HepG2 (cell line): ENCODE measurements around the gene ATP11A. TPM values are rescaled to one million over a fixed set of nuclear protein-coding genes. Genes with fewer than 3 reads are reported as not detected.

Experiments used
- ATAC-seq: fragments of 200-7000 bp; cut with Tn5 transposase; 3 replicates; pipeline ENCODE4 v1.9.1; 2020; ENCODE audit warnings: mild to moderate bottlenecking, moderate library complexity
- BruUV-seq: library from RNA; stranded (reverse); fragments of 400-500 nt; replicated peaks from 2 replicates; lab custom pipeline; 2021; lab: Mats Ljungman, UMichigan
- CTCF ChIA-PET: fragments of 300-600 bp; formaldehyde crosslinking; extraction: SDS; loops from one replicate; lab custom pipeline; 2021; ENCODE audit warnings: low total read pairs, inconsistent platforms, low intra/inter-chr PET ratio; lab: Yijun Ruan, JAX
- POLR2A ChIA-PET: fragments of 350-600 bp; sonication (Branson Sonifier 250); formaldehyde crosslinking; loops from one replicate; lab custom pipeline; 2020; ENCODE audit warnings: antibody characterized with exemption, inconsistent platforms; lab: Yijun Ruan, JAX
- DNase-seq: peaks from one replicate; pipeline ENCODE4 v3.0.0-alpha.2; 2015; ENCODE audit warnings: low spot score
- FAIRE-seq: peaks from 3 replicates; lab custom pipeline; 2011; peaks lifted over from hg19 to GRCh38; lab: Jason Lieb, UNC
- H2AFZ ChIP-seq: one replicate; pipeline ENCODE4 v1.6.1; 2011; ENCODE audit warnings: low read length, inconsistent platforms
- H3K27ac ChIP-seq: fragments of 300-600 bp; 3 replicates; pipeline ENCODE4 v1.8.0; 2011; ENCODE audit warnings: mixed run types, mild to moderate bottlenecking, mixed read lengths, low read length, inconsistent platforms; ENCODE audit not compliant: insufficient read depth; ENCODE audit errors: extremely low read length
- H3K27me3 ChIP-seq, 2 experiments: fragments of 200-600 bp in 1 of 2; 2 replicates in 1 of 2; 3 replicates in 1 of 2; pipeline versions ENCODE4 v1.6.0 to v1.8.0; 2011; ENCODE audit warnings: low read length in 2 of 2, mild to moderate bottlenecking in 2 of 2, moderate library complexity in 2 of 2, inconsistent platforms in 1 of 2; ENCODE audit not compliant: insufficient read depth in 2 of 2, control insufficient read depth in 1 of 2
- H3K36me3 ChIP-seq, 2 experiments: fragments of 200-600 bp in 1 of 2; replicated peaks in 1 of 2; 2 replicates in 1 of 2; 3 replicates in 1 of 2; pipeline versions ENCODE4 v1.5.1 to v1.8.0; 2011; ENCODE audit warnings: low read length in 2 of 2, inconsistent platforms in 1 of 2; ENCODE audit not compliant: insufficient read depth in 2 of 2, control insufficient read depth in 1 of 2
- H3K4me1 ChIP-seq: 2 replicates; pipeline ENCODE4 v1.5.1; 2012; ENCODE audit warnings: low read length, inconsistent platforms; ENCODE audit not compliant: insufficient read depth
- H3K4me2 ChIP-seq: 2 replicates; pipeline ENCODE4 v1.6.0; 2011; ENCODE audit warnings: low read depth, low read length, inconsistent platforms
- H3K4me3 ChIP-seq, 3 experiments: fragments of 200-600 bp in 1 of 3; sonication (generic), shearing (Covaris generic) in 1 of 3; replicated peaks in 1 of 3; 2 replicates each; pipeline ENCODE4 v1.5.1; 2011 to 2016; ENCODE audit warnings: low read length in 3 of 3, inconsistent platforms in 2 of 3, low read depth in 2 of 3, mild to moderate bottlenecking in 2 of 3, control low read depth in 1 of 3, mixed read lengths in 1 of 3; ENCODE audit not compliant: insufficient read depth in 1 of 3
- H3K79me2 ChIP-seq: one replicate; pipeline ENCODE4 v1.6.1; 2011; ENCODE audit warnings: low read length, inconsistent platforms; ENCODE audit not compliant: insufficient read depth
- H3K9ac ChIP-seq: 2 replicates; pipeline ENCODE4 v1.6.0; 2011; ENCODE audit warnings: mild to moderate bottlenecking, low read depth, low read length, inconsistent platforms; ENCODE audit not compliant: insufficient read depth
- H3K9me3 ChIP-seq: 2 replicates; pipeline ENCODE4 v1.5.1; 2012; ENCODE audit warnings: mild to moderate bottlenecking, low read length
- H4K20me1 ChIP-seq: 2 replicates; pipeline ENCODE4 v1.6.0; 2011; ENCODE audit warnings: inconsistent platforms, mild to moderate bottlenecking, low read length, moderate library complexity; ENCODE audit not compliant: insufficient read depth
- MTF2 ChIP-seq: sonication (generic); formaldehyde crosslinking; IDR thresholded peaks from 2 replicates; pipeline ENCODE4 v1.5.0; 2020; ENCODE audit warnings: missing genetic modification reagents, borderline replicate concordance
- ZNF121 ChIP-seq: sonication (generic); formaldehyde crosslinking; IDR thresholded peaks from 2 replicates; pipeline ENCODE4 v1.5.0; 2020; ENCODE audit warnings: mild to moderate bottlenecking, missing genetic modification reagents
- WGBS: methylation state at CpG from one replicate; pipeline ENCODE4 v1.1.6; 2017; ENCODE audit warnings: low lambda C conversion rate; 5-methylcytosine and 5-hydroxymethylcytosine counted together
- in situ Hi-C: cut with HindIII; loops from 2 replicates; pipeline ENCODE4 v1.10.0; 2017; ENCODE audit warnings: low pct_unique_long_range_greater_than_20kb; ENCODE audit not compliant: extremely low pct_ligation_motif_present
- intact Hi-C: fragments of 100-400 bp; cut with micrococcal nuclease; formaldehyde crosslinking; loops from one replicate; pipeline ENCODE4 v1.10.0; 2022; ENCODE audit not compliant: unreplicated experiment
- polyA plus RNA-seq, 8 experiments: library from polyadenylated mRNA; depleted of rRNA in 3 of 8; stranded (reverse) in 7 of 8; unstranded in 1 of 8; fragments of >200 nt; fragmentation: Illumina TruSeq in 4 of 8; extraction: Trizol in 4 of 8; gene quantifications; 2 replicates each; pipeline versions ENCODE4 v1.2.1 to v1.2.3, GENCODE V29; 2011 to 2016; ENCODE audit warnings: low read depth in 4 of 8, missing spikeins in 1 of 8, mixed read lengths in 1 of 8; ENCODE audit not compliant: insufficient read depth in 1 of 8
- total RNA-seq, 5 experiments: library from RNA; depleted of rRNA; stranded (reverse); fragments of >200 nt; fragmentation: Illumina TruSeq; extraction: Trizol; gene quantifications; 2 replicates each; pipeline ENCODE4 v1.2.3, GENCODE V29; 2016; ENCODE audit warnings: low read depth in 1 of 5
- TF ChIP-seq, protein P1 (sequence below): sonication (generic); formaldehyde crosslinking; IDR thresholded peaks from 2 replicates; pipeline ENCODE4 v1.4.0; 2020; ENCODE audit warnings: mild to moderate bottlenecking, missing genetic modification reagents
- TF ChIP-seq, protein P2 (sequence below): sonication (generic); formaldehyde crosslinking; IDR thresholded peaks from 2 replicates; pipeline ENCODE4 v1.9.0; 2021; ENCODE audit warnings: missing genetic modification reagents, borderline replicate concordance
- TF ChIP-seq, protein P3 (sequence below): sonication (generic); formaldehyde crosslinking; IDR thresholded peaks from 2 replicates; pipeline ENCODE4 v1.8.0; 2022; ENCODE audit warnings: mild to moderate bottlenecking, missing genetic modification reagents, borderline replicate concordance

ATP11A gene
- total and polyA plus RNA-seq, 2 of the 13 experiments (the other 11 are each of a cell fraction or from before 2014, with no cell fraction given), result 18.4 to 20.1 TPM

DNA sequence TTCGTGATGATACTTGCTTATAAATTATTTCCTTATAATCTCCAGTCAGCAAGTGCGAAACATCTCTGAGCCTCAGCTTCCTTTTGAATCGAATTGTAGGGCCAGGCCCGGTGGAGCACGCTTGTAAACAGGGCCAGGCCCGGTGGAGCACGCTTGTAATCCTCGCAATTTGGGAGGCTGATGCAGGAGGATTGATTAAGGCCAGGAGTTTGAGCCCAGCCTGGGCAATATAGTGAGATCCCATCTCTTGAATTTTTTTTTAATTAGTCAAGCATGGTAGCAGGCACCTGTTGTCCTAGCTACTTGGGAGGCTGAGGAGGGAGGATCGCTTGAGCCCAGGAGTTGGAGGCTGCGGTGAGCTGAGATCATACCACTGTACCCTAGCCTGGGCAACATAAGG, 163.0 kb downstream of the ATP11A start:
- Histone ChIP-seq H3K27ac (no peak overlapping the region), H3K4me3 (no peak overlapping the region), H2AFZ (no peak overlapping the region), H3K27me3 (no peaks in the 10 kb centered on the region), H3K79me2 (no peaks in the 10 kb centered on the region), H3K4me2 (no peak overlapping the region), H3K36me3 (peaks cover 33 to 91% of the 10 kb centered on the region in 2 experiments), H3K4me1 (no peaks in the 10 kb centered on the region), H3K9me3 (no peaks in the 10 kb centered on the region; the same call in 1 of the 2 replicates), H4K20me1 (no peaks in the 10 kb centered on the region), H3K9ac (no peak overlapping the region)
- intact Hi-C loops (no loop called here), in situ Hi-C loops (no loop called here)
- CTCF ChIA-PET, result no interaction called here
- BruUV-seq, result no TSS peak
- POLR2A ChIA-PET, result no interaction called here
- ATAC-seq (no peak), DNase-seq (no peak), FAIRE-seq (no peak)
- 0 out of 2 replicates have a peak, but pooled peaks have one; percentile 32 for TF ChIP-seq ZNF121 (CRISPR knock-in tag)
- TF ChIP-seq, protein P1, sequence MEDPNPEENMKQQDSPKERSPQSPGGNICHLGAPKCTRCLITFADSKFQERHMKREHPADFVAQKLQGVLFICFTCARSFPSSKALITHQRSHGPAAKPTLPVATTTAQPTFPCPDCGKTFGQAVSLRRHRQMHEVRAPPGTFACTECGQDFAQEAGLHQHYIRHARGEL (CRISPR knock-in tag), result no peak
- WGBS, result 99% methylated on average over 10 of the region's 10 CpGs

DNA sequence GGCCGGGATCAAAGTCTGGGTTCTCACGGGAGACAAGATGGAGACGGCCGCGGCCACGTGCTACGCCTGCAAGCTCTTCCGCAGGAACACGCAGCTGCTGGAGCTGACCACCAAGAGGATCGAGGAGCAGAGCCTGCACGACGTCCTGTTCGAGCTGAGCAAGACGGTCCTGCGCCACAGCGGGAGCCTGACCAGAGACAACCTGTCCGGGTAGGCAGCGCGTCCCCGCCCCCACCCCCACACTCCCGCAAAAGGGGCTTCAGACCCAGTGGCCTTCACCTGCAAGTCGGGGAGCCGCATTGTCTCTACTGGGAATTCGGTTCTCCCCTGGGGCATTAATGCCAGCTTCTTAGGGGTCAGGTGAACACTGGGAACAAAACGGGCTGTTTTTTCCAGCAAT, 164.5 kb downstream of the ATP11A start:
- Histone ChIP-seq H3K9me3 (no peaks in the 10 kb centered on the region), H3K4me3 (no peak overlapping the region), H3K27me3 (no peaks in the 10 kb centered on the region), H3K9ac (no peak overlapping the region), H3K79me2 (no peaks in the 10 kb centered on the region), H3K36me3 (peaks cover 41 to 97% of the 10 kb centered on the region in 2 experiments), H3K4me2 (no peak overlapping the region), H4K20me1 (no peaks in the 10 kb centered on the region), H3K4me1 (no peaks in the 10 kb centered on the region), H3K27ac (no peak overlapping the region), H2AFZ (no peak overlapping the region)
- WGBS, result 97% methylated on average over 16 of the region's 25 CpGs
- no TSS peak for BruUV-seq
- intact Hi-C loops, result no loop called here
- CTCF ChIA-PET, result no interaction called here
- POLR2A ChIA-PET, result no interaction called here
- FAIRE-seq (no peak), DNase-seq (no peak), ATAC-seq (no peak)
- in situ Hi-C loops, result no loop called here
- TF ChIP-seq, protein P2, sequence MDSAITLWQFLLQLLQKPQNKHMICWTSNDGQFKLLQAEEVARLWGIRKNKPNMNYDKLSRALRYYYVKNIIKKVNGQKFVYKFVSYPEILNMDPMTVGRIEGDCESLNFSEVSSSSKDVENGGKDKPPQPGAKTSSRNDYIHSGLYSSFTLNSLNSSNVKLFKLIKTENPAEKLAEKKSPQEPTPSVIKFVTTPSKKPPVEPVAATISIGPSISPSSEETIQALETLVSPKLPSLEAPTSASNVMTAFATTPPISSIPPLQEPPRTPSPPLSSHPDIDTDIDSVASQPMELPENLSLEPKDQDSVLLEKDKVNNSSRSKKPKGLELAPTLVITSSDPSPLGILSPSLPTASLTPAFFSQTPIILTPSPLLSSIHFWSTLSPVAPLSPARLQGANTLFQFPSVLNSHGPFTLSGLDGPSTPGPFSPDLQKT (CRISPR knock-in tag), result no peak
- TF ChIP-seq, protein P3, sequence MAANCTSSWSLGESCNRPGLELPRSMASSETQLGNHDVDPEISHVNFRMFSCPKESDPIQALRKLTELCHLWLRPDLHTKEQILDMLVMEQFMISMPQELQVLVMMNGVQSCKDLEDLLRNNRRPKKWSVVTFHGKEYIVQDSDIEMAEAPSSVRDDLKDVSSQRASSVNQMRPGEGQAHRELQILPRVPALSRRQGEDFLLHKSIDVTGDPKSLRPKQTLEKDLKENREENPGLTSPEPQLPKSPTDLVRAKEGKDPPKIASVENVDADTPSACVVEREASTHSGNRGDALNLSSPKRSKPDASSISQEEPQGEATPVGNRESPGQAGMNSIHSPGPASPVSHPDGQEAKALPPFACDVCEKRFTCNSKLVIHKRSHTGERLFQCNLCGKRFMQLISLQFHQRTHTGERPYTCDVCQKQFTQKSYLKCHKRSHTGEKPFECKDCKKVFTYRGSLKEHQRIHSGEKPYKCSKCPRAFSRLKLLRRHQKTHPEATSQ, result no peak
- TF ChIP-seq MTF2, result no peak
